GM23248 (cell line): ENCODE results near the gene NT5E. TPM values are rescaled to one million over a fixed set of nuclear protein-coding genes. Genes with fewer than 3 reads are reported as not detected.

Source experiments
- DNase-seq: peaks from one replicate; pipeline ENCODE4 v3.0.0-alpha.2; 2015
- H2AFZ ChIP-seq: fragments of 200-600 bp; sonication (generic); 2 replicates; pipeline ENCODE4 v1.6.1; 2016; ENCODE audit warnings: antibody characterized with exemption
- H3F3A ChIP-seq: fragments of 200-600 bp; sonication (generic); 2 replicates; pipeline ENCODE4 v1.6.1; 2016; ENCODE audit warnings: mild to moderate bottlenecking, antibody characterized with exemption, mixed run types; ENCODE audit not compliant: insufficient read depth
- H3K27ac ChIP-seq: fragments of 200-600 bp; sonication (generic); 2 replicates; pipeline ENCODE4 v1.5.1; 2016; ENCODE audit warnings: mild to moderate bottlenecking
- H3K27me3 ChIP-seq: fragments of 200-600 bp; sonication (generic); replicated peaks from 2 replicates; pipeline ENCODE4 v1.6.1; 2016; ENCODE audit warnings: mild to moderate bottlenecking; ENCODE audit not compliant: insufficient read depth
- H3K36me3 ChIP-seq: fragments of 200-600 bp; sonication (generic); 2 replicates; pipeline ENCODE4 v1.6.1; 2016; ENCODE audit warnings: low read depth, mild to moderate bottlenecking
- H3K4me1 ChIP-seq: fragments of 200-600 bp; sonication (generic); 2 replicates; pipeline ENCODE4 v1.6.1; 2016; ENCODE audit warnings: mild to moderate bottlenecking; ENCODE audit not compliant: insufficient read depth
- H3K4me2 ChIP-seq: fragments of 200-600 bp; sonication (generic); one replicate; pipeline ENCODE4 v1.6.1; 2016; ENCODE audit warnings: mild to moderate bottlenecking; ENCODE audit not compliant: unreplicated experiment
- H3K4me3 ChIP-seq: fragments of 200-600 bp; sonication (generic); 2 replicates; pipeline ENCODE4 v1.5.1; 2016; ENCODE audit warnings: mild to moderate bottlenecking
- H3K79me2 ChIP-seq: fragments of 200-600 bp; sonication (generic); 2 replicates; pipeline ENCODE4 v1.6.1; 2016; ENCODE audit warnings: mild to moderate bottlenecking; ENCODE audit not compliant: insufficient read depth
- H3K9ac ChIP-seq: fragments of 200-600 bp; sonication (generic); 2 replicates; pipeline ENCODE4 v1.6.1; 2016; ENCODE audit warnings: mild to moderate bottlenecking
- H3K9me2 ChIP-seq: fragments of 200-600 bp; sonication (generic); 2 replicates; pipeline ENCODE4 v1.6.1; 2016; ENCODE audit warnings: mixed run types, mild to moderate bottlenecking, moderate library complexity; ENCODE audit not compliant: insufficient read depth
- H3K9me3 ChIP-seq: fragments of 200-600 bp; sonication (generic); one replicate; pipeline ENCODE4 v1.6.1; 2017; ENCODE audit warnings: low read depth
- H4K20me1 ChIP-seq: fragments of 200-600 bp; sonication (generic); 2 replicates; pipeline ENCODE4 v1.6.0; 2016; ENCODE audit not compliant: insufficient read depth
- EZH2 ChIP-seq: fragments of 200-600 bp; sonication (generic); IDR thresholded peaks from 2 replicates; pipeline ENCODE4 v1.6.1; 2018; ENCODE audit warnings: antibody characterized with exemption, mild to moderate bottlenecking; ENCODE audit not compliant: insufficient read depth, poor library complexity, severe bottlenecking
- EZH2phosphoT487 ChIP-seq: fragments of 200-600 bp; sonication (generic); IDR thresholded peaks from 2 replicates; pipeline ENCODE4 v1.6.1; 2018; ENCODE audit warnings: antibody characterized with exemption, moderate library complexity, mild to moderate bottlenecking, low read depth; ENCODE audit not compliant: insufficient read depth
- WGBS, 2 experiments: methylation state at CpG; one replicate each; pipeline ENCODE4 v1.1.6; 2015 to 2017; ENCODE audit warnings: low lambda C conversion rate in 2 of 2, low coverage in 1 of 2; ENCODE audit errors: missing lambda C conversion rate in 2 of 2; 5-methylcytosine and 5-hydroxymethylcytosine counted together
- in situ Hi-C: fragments of 300-500 bp; cut with MboI; formaldehyde crosslinking; loops from 2 replicates; pipeline ENCODE4 v1.15.0; 2020
- polyA plus RNA-seq: library from polyadenylated mRNA; unstranded; fragments of >200 nt; fragmentation: Nextera tagmentation; extraction: Ambion mirVana; gene quantifications from 2 replicates; pipeline ENCODE4 v1.2.1, GENCODE V29; 2016
- total RNA-seq: library from RNA; depleted of rRNA; stranded (reverse); fragments of >200 nt; shearing (Covaris generic); gene quantifications from 2 replicates; pipeline ENCODE4 v1.2.3, GENCODE V29; 2014

The NT5E gene
- total and polyA plus RNA-seq, 2 experiments from 2014 or later, result 201 to 264 TPM

- Histone ChIP-seq H3K9me3 (no peaks in the 10 kb centered on the region), H3K9me2 (no peaks in the 10 kb centered on the region), H3K4me2 (peak overlapping the region; percentile 73), H3K4me1 (peaks cover 15% of the 10 kb centered on the region; the same call in 1 of the 2 replicates), H3K4me3 (peak overlapping the region; percentile 36; the same call in 1 of the 2 replicates), H3F3A (peaks cover 10% of the 10 kb centered on the region), H3K36me3 (no peaks in the 10 kb centered on the region), H4K20me1 (no peaks in the 10 kb centered on the region), H3K79me2 (no peaks in the 10 kb centered on the region), H3K27ac (peak overlapping the region; percentile 53), H2AFZ (peak overlapping the region; percentile 73), H3K27me3 (no peaks in the 10 kb centered on the region), H3K9ac (peak overlapping the region; percentile 54)
- WGBS, 2 experiments, result 2 to 8% methylated on average over 1 of the region's 1 CpG
- TF ChIP-seq EZH2phosphoT487, result no peak
- TF ChIP-seq EZH2, result no peak
- in situ Hi-C loops, result no loop called here
- peak; percentile 67 for DNase-seq
Measured at GRCh38 chr6:85436411-85436810, 13.5 kb upstream of the NT5E start.

GRCh38 chr6:85436939-85437495 lies 12.9 kb upstream of the NT5E start:
- no peak overlapping the region for H3K9ac ChIP-seq
- H3K4me1 ChIP-seq, result peaks cover 15% of the 10 kb centered on the region; the same call in 1 of the 2 replicates
- 89 to 92% methylated on average over 5 of the region's 5 CpGs for WGBS, 2 experiments
- no peaks in the 10 kb centered on the region for H3K27me3 ChIP-seq
- no peaks in the 10 kb centered on the region for H3K79me2 ChIP-seq
- no peak overlapping the region for H3K4me3 ChIP-seq
- H3K9me3 ChIP-seq, result no peaks in the 10 kb centered on the region
- H3F3A ChIP-seq, result peaks cover 10% of the 10 kb centered on the region
- 0 out of 2 replicates have a peak overlapping the region, but pooled peaks have one; percentile 53 for H3K27ac ChIP-seq
- peak overlapping the region; percentile 73; the same call in 1 of the 2 replicates for H2AFZ ChIP-seq
- TF ChIP-seq EZH2 (no peak), EZH2phosphoT487 (no peak)
- no peak for DNase-seq
- H3K9me2 ChIP-seq, result no peaks in the 10 kb centered on the region
- no peak overlapping the region for H3K4me2 ChIP-seq
- no peaks in the 10 kb centered on the region for H4K20me1 ChIP-seq
- in situ Hi-C loops, result no loop called here
- no peaks in the 10 kb centered on the region for H3K36me3 ChIP-seq

GRCh38 chr6:85443349-85444117 lies 6.3 kb upstream of the NT5E start:
- TF ChIP-seq EZH2, result no peak
- TF ChIP-seq EZH2phosphoT487, result no peak
- no peaks in the 10 kb centered on the region; the same call in 1 of the 2 replicates for H3K36me3 ChIP-seq
- no peak for DNase-seq
- H3K27me3 ChIP-seq, result no peaks in the 10 kb centered on the region
- H3K4me2 ChIP-seq, result no peak overlapping the region
- 82 to 87% methylated on average over 1 of the region's 1 CpG for WGBS, 2 experiments
- H4K20me1 ChIP-seq, result no peaks in the 10 kb centered on the region
- peaks cover 16% of the 10 kb centered on the region for H3K79me2 ChIP-seq
- in situ Hi-C loops, result no loop called here
- H3K4me3 ChIP-seq, result no peak overlapping the region
- peak overlapping the region; percentile 34; the same call in 1 of the 2 replicates for H3K27ac ChIP-seq
- no peaks in the 10 kb centered on the region for H3K9me2 ChIP-seq
- peaks cover 4% of the 10 kb centered on the region; the same call in 1 of the 2 replicates for H3F3A ChIP-seq
- H2AFZ ChIP-seq, result no peak overlapping the region
- H3K4me1 ChIP-seq, result peaks cover 15% of the 10 kb centered on the region
- no peak overlapping the region for H3K9ac ChIP-seq
- no peaks in the 10 kb centered on the region for H3K9me3 ChIP-seq

GRCh38 chr6:85449388-85449817 lies 480 bp upstream of the NT5E start:
- Histone ChIP-seq H3K4me2 (peak overlapping the region; percentile 93), H3K9me2 (no peaks in the 10 kb centered on the region), H3K27ac (peak overlapping the region; percentile 88), H3K4me3 (peak overlapping the region; percentile 96), H3F3A (peaks cover 38% of the 10 kb centered on the region), H3K27me3 (no peaks in the 10 kb centered on the region), H4K20me1 (0 out of 2 replicates have a peak, but pooled peaks cover 5% of the 10 kb centered on the region), H3K9me3 (no peaks in the 10 kb centered on the region), H2AFZ (peak overlapping the region; percentile 76), H3K36me3 (peaks cover 9% of the 10 kb centered on the region; the same call in 1 of the 2 replicates), H3K79me2 (peaks cover 68% of the 10 kb centered on the region), H3K9ac (peak overlapping the region; percentile 91), H3K4me1 (peaks cover 38% of the 10 kb centered on the region)
- peak; percentile 86 for DNase-seq
- 0 to 1% methylated on average over 24 of the region's 24 CpGs for WGBS, 2 experiments
- in situ Hi-C loops, result no loop called here
- TF ChIP-seq EZH2 (no peak), EZH2phosphoT487 (no peak)
